Activated naive CD4-positive, alpha-beta T cell treated with anti-CD3 and anti-CD28 coated beads, Interleukin-2, amount 50 U/mL, for 16 hours (primary cell): ENCODE data around the gene OR4L1.
"Not testable (repeated sequence)": the region's sequence is repeated elsewhere in the genome, so short reads cannot be mapped to it uniquely, and the experiment has no call there.

ENCODE experiments used
- DNase-seq: peaks from one replicate; pipeline ENCODE4 v3.0.0-alpha.2; 2020

OR4L1 gene, protein sequence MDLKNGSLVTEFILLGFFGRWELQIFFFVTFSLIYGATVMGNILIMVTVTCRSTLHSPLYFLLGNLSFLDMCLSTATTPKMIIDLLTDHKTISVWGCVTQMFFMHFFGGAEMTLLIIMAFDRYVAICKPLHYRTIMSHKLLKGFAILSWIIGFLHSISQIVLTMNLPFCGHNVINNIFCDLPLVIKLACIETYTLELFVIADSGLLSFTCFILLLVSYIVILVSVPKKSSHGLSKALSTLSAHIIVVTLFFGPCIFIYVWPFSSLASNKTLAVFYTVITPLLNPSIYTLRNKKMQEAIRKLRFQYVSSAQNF

DNA sequence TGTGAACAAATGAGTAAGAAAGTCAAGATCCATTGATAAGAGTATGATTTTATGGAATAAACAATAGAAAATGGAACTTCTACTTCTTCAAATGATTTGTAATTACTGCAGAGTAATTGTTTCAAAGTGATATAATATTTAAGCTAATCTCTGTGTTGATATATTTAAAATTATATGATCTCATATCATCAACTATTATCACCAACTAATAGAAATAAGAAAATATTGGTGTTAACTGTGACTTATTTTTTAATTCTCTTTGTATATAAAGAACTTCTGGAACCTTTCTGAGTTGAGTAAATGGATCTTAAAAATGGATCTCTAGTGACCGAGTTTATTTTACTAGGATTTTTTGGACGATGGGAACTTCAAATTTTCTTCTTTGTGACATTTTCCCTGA, at the start of gene OR4L1:
Gene OR4L1, plus strand, starts transcription at position 301 of the 400 bp plus-strand sequence. Its CDS starts 0 bp downstream, at position 301.
- DNase-seq, result no peak

DNA sequence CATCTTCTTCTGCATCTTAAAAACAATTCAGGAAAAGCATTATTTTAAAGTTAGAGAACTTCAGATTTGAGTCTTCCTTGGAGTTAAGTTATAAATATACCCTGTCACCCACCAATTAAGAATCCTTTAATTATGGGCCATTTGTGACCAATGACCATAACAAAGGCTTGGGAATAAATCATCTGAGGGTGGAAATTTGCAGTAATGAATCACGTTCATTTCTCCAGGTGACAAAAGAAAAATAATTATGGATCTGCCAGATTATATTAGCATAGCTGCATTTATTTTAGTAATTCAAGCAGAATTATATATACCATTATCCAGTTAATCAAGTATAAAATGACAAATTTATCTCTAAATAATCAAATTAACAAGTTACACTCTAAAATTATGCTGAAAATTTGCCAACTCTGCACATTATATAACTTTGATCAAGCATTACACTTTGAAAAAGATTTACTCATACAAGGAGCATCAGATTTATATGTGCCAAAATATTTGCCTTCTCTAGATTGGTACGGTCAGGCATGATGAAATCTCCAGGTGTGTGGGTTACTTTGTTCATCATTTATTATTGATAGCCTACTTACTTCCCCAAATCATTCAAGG, 40.5 kb upstream of the OR4L1 start, which contains the start of gene OR4K14:
Gene OR4K14, minus strand, starts transcription at position 51 of the 609 bp plus-strand sequence. CDS start 4,114 bp downstream, outside the sequence.
- no peak for DNase-seq

DNA sequence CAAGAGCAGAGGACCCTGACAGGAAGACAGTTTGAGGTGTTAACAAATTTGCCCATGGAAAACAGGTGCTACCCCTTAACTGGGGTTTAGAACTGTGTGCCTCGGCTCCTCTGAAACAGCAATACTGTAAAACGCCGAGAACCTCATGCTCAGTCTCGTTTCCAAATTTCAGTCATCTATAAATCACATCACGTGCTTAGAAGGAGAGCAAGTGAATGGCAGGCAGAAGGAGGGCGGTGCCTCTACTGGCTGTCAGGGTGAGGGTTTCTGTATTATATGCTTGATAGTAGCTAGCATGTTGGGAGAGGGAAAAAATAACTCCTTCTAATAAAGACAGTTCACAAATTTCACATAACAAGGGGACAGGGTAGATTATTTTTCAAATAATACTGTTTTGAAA, 28.8 kb upstream of the OR4L1 start:
- no peak for DNase-seq

DNA sequence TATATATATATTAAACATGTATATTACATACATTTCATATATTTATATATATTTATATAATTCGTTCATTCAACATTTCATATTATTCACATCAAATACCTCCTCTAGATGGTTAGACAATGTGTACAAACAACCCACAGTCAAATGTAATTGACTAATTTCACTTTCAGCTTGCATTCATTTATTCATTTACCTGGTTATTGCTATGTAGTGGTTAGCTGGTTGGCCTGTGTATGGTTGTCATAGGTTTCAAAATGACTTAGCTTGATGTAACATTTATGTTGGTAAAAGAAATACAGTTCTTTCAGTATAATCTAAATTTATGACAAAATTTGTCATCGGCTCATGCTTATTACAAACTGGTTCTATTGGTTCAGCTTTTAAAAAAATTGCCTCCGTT, 24.4 kb upstream of the OR4L1 start:
- no peak for DNase-seq

DNA sequence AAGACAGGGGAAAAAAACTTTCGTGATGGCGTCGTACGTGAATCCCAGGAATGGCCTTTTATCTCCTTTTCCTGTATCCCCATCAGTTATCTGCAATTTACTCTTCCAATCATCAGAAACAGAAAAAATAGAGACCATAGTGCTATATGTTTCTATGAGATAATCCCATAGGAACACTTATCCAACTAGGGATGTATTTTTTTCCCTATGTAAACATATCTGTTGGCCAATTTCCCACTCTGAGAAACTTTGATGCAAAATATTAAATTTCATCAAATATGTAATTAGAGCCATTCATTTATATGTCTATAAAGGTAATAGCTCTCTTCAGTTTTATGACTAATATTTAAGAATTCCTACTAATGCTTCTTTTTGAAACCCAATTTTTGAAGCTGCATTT, 23.9 kb upstream of the OR4L1 start, which contains the start of gene OR4K13:
Gene OR4K13, minus strand, starts transcription at position 101 of the 400 bp plus-strand sequence. CDS start 1,280 bp downstream, outside the sequence.
- no peak for DNase-seq

DNA sequence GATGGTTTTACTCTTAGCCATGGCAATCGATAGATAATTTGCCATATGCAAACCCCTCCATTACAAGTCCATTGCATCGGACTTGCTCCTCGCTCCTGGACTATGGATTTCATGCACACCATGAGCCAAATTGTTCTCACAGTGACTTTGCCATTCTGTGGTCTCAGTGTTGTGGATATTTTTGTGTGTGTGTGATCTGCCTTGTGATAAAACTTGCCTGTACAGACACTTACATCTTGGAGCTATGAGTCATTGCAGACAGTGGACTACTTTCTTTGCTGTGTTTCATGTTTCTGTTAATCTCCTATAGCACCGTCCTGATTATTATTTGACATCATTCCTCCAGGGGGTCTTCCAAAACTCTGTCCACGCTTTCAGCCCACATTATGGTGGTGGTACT, 15.6 kb upstream of the OR4L1 start:
- no peak for DNase-seq

DNA sequence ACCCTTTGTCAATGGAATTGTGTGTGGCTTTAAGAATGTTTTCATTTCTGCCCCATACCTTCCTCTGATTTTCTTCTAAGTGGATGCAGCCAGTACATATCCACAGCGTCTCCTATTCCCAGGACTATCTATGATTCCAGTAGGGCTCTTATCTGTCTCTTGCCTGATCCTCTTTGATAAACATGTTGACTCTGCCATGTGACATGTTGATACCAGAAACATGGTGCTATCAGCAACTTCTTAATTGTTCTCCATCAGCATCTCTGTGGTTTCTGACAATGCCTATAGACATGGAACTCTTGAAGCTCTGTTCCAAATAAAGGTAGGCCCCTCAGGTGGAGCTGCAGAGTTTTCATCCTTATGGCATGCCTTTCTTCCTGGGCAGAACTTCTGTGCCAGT, 11.6 kb upstream of the OR4L1 start:
- no peak for DNase-seq

DNA sequence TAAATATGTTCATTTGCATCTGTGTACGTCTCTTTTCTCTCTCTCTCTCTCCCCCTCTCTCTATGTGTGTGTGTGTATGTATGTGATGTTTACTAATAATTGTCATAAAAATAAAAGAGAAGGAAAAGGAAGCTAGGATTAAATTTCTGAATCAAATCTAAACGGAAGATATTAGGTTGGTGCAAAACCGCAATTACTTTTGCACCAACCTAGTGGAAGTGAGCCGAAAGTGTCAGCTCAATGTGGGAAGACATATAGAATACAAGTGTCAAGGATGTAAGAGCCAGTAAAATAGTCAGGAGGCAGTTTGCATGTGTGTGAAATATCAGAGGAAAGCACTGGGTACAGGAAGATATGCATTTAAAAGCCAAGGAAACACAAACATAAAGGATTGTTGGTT, 32.2 kb downstream of the OR4L1 start:
- no peak for DNase-seq

DNA sequence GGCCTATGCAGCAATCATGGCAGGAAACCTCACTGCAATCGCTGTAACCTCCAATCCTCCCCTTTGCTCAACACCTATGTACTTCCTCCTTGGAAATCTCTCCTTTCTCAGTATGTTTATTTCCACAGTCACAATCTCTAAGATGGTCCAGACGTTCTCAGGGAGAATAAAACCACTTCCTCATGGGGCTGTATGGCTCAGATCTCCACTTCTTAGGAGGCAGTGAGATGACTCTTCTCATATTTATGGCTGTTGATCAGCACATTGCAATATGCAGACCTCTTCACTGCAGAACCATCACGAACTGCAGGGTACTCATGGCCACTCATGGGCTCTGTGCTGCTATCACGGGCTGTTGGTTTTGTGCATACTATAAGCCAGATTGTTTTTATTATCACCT, 33.6 kb downstream of the OR4L1 start:
- no peak for DNase-seq

DNA sequence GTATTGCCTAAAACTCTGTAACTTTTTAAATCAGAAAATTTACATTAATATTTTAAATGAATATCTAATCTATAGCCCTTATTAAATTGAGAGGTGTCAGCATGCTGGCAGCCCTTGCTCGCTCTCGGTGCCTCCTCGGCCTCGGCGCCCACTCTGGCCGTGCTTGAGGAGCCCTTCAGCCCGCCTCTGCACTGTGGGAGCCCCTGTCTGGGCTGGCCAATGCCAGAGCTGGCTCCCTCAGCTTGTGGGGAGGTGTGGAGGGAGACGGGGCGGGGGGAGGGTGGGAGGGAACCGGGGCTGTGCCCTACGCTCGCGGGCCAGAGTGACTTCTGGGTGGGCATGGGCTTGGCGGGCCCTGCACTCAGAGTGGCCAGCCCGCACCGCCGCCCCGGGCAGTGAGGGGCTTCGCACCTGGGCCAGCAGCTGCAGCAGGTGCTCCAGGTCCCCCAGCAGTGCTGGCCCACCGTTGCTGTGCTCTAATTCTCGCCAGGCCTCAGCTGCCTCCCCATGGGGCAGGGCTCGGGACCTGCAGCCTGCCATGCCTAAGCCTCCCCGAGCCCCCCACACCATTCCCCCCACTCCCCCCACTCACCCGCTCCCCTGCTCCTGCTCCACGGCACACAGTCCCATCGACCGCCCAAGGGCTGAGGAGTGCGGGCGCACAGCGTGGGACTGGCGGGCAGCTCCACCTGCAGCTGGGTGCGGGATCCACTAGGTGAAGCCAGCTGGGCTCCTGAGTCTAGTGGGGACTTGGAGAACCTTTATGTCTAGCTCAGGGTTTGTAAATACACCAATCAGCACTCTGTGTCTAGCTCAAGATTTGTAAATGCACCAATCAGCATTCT, 39.3 kb downstream of the OR4L1 start:
- DNase-seq, result not testable (repeated sequence)

DNA sequence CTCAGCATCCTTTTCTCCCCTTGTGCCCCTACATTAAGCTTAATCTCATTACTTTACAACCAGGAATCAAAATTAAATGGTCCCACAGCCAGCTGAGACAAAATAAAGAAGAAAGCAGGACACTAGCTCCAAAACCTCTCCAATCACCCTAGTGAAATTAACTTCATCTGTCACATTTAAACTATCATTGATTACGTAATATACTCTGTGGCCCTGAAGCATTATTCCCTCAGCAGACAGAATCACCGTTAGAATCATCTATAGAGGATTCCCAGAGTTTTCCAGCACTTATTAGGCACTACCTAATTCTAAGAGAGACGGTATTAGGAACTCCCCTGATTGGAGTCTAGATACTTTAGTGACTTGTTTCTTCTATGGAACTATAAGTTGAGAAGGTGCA, 50.6 kb downstream of the OR4L1 start, which contains the start of gene OR4K17:
Gene OR4K17, plus strand, starts transcription at position 302 of the 400 bp plus-strand sequence. CDS start 6,761 bp downstream, outside the sequence.
- DNase-seq, result no peak
